Stimulated activated CD8-positive, alpha-beta memory T cell treated with anti-CD3 and anti-CD28 coated beads, Interleukin-15, amount 100 ng/mL, for 48 hours (primary cell): ENCODE measurements around the gene HHATL.

Experiments
- DNase-seq, 2 donors: peaks; one replicate each; pipeline ENCODE4 v3.0.0-alpha.2; 2020; ENCODE audit warnings: low read depth in 2 of 2

Gene HHATL

DNA sequence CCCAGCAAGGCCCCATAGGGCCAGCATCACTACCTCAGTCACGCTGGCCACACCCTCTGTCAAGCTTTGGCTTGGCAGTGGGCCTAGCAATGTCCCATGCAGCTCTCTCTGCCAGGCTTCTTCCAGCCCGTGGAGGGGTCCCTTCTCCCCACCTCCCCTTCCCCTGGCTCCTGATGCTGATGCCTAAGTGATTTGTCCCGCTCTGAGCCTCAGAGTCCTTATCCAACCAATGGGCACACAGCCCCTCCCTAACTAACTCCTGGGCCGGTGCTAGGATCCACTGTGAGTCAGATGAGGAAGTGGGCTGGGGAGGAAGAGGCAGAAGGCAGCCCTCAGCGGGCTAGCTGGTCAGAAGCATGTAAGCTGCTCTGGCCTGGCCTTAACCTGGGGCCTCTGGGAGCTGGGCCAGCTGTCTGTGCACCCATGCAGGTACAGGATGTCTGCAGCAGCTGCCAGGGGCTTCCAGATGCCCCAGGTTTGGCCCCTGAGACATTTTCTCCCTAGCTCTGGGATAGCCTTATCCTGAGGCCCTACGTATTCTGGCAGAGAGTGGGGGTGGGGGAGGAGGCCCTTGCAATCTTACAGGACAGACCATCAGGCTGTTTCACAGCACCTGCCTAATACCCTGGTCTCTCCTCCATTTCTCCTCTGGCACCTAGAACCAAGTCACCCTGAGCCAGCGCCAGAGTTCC, 49.8 kb downstream of the HHATL start:
- DNase-seq, result no peak

- no peak for DNase-seq
Measured at GRCh38 chr3:42652251-42652610, 50.4 kb downstream of the HHATL start.

GRCh38 chr3:42651248-42652091, 51.1 kb downstream of the HHATL start:
- no peak for DNase-seq

DNA sequence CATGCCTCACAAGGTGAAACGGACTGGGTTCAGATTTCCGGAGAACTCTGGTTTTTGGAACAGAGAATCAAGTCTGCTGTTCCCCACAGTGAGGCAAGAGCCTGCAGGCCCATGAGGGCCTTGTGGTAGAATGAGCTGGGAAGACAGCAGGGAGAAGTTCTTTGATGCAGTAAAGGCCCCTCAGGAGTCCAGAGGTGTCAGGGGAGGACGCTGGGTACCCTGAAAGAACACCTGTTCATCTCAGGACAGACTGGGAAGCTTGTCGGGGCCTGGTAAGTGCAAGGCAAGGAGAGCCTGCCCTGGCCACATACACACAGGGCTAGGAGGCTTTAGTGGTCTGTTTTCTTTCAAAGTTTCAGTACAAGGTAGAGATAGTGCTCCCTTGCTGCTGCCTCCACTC, 52.8 kb downstream of the HHATL start:
- no peak for DNase-seq

DNA sequence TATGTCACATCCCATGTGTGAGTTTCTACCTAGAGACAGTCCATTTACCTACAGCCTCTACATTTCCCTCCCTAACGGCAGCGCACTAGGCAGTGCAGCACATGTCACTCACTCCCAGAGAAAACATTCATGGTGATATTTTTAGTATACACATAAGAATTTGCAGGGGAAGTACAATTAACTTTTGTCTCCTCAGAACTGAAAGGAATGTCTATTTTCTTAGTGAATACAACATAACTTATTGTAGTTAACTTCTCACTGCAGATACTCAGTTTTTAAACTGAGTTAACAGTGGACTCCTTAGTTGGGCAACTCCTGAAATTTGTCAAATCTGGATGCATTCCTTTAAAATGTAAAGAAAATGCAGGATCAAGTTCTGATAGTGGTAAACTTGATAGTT, 53.6 kb downstream of the HHATL start:
- DNase-seq, result no peak

- DNase-seq, result no peak
Measured at GRCh38 chr3:42647821-42648459, 54.7 kb downstream of the HHATL start.
